GM12878 (cell line): ENCODE measurements around the gene CFAP54. TPM values are rescaled to one million over a fixed set of nuclear protein-coding genes. Genes with fewer than 3 reads are reported as not detected.

Source experiments
- ATAC-seq: fragments of 200-7000 bp; cut with Tn5 transposase; 3 replicates; pipeline ENCODE4 v1.9.1; 2020; ENCODE audit warnings: mild to moderate bottlenecking, moderate library complexity
- BruUV-seq: library from RNA; stranded (reverse); fragments of 400-500 nt; replicated peaks from 2 replicates; lab custom pipeline; 2021; lab: Mats Ljungman, UMichigan
- CTCF ChIA-PET: fragments of 300-600 bp; sonication (Branson Sonifier 250); formaldehyde crosslinking; extraction: SDS; loops from one replicate; lab custom pipeline; 2021; ENCODE audit warnings: inconsistent platforms; lab: Yijun Ruan, JAX
- POLR2A ChIA-PET: fragments of 350-600 bp; formaldehyde crosslinking; extraction: SDS; loops from one replicate; lab custom pipeline; 2021; ENCODE audit warnings: inconsistent platforms; lab: Charles Lee
- RAD21 ChIA-PET: fragments of 300-600 bp; sonication (Branson Sonifier 250); formaldehyde crosslinking; loops from one replicate; lab custom pipeline; 2023; ENCODE audit warnings: antibody characterized with exemption; ENCODE audit not compliant: unreplicated experiment; lab: Charles Lee
- SMC1A ChIA-PET: fragments of 300-600 bp; sonication (Branson Sonifier 250); formaldehyde crosslinking; loops from one replicate; lab custom pipeline; 2023; ENCODE audit not compliant: unreplicated experiment, uncharacterized antibody; lab: Charles Lee
- DNase-seq: peaks from one replicate; pipeline ENCODE4 v3.0.0-alpha.2; 2011; ENCODE audit warnings: low read depth, low spot score
- FAIRE-seq: peaks from 3 replicates; lab custom pipeline; 2011; peaks lifted over from hg19 to GRCh38; lab: Jason Lieb, UNC
- H2AFZ ChIP-seq: 2 replicates; pipeline ENCODE4 v1.6.0; 2011; ENCODE audit warnings: low read depth, low read length, control low read depth; ENCODE audit not compliant: control insufficient read depth
- H3K27ac ChIP-seq: 2 replicates; pipeline ENCODE4 v1.5.1; 2011; ENCODE audit warnings: control low read depth; ENCODE audit not compliant: control insufficient read depth, insufficient read depth
- H3K27me3 ChIP-seq, 2 experiments: replicated peaks in 1 of 2; 2 replicates each; pipeline versions ENCODE4 v1.6.0 to v1.6.1; 2011; ENCODE audit warnings: low read length in 1 of 2; ENCODE audit not compliant: control insufficient read depth in 2 of 2, insufficient read depth in 2 of 2
- H3K36me3 ChIP-seq, 2 experiments: 2 replicates each; pipeline ENCODE4 v1.5.1; 2011; ENCODE audit warnings: low read length in 1 of 2; ENCODE audit not compliant: control insufficient read depth in 2 of 2, insufficient read depth in 2 of 2
- H3K4me1 ChIP-seq: 2 replicates; pipeline ENCODE4 v1.6.1; 2011; ENCODE audit warnings: mild to moderate bottlenecking, low read length, moderate library complexity, mixed read lengths; ENCODE audit not compliant: control insufficient read depth, insufficient read depth
- H3K4me2 ChIP-seq: 2 replicates; pipeline ENCODE4 v1.6.0; 2011; ENCODE audit warnings: control low read depth; ENCODE audit not compliant: control insufficient read depth, insufficient read depth
- H3K4me3 ChIP-seq: fragments of 200-600 bp; sonication (generic); 2 replicates; pipeline ENCODE4 v1.5.1; 2016
- H3K79me2 ChIP-seq: 2 replicates; pipeline ENCODE4 v1.6.0; 2011; ENCODE audit warnings: low read length; ENCODE audit not compliant: control insufficient read depth, insufficient read depth
- H3K9ac ChIP-seq: 2 replicates; pipeline ENCODE4 v1.8.0; 2011; ENCODE audit warnings: low read length, control low read depth, mixed read lengths; ENCODE audit not compliant: control insufficient read depth, insufficient read depth
- H3K9me3 ChIP-seq: replicated peaks from 3 replicates; pipeline ENCODE4 v1.5.1; 2011; ENCODE audit warnings: mild to moderate bottlenecking, low read length; ENCODE audit not compliant: control insufficient read depth, insufficient read depth
- H4K20me1 ChIP-seq: 2 replicates; pipeline ENCODE4 v1.6.0; 2011; ENCODE audit not compliant: control insufficient read depth, insufficient read depth
- CREB1 ChIP-seq: IDR thresholded peaks from 2 replicates; pipeline ENCODE4 v1.6.1; 2012; ENCODE audit warnings: low read depth, mild to moderate bottlenecking, inconsistent platforms
- CUX1 ChIP-seq: IDR thresholded peaks from 2 replicates; pipeline ENCODE4 v1.6.1; 2012; ENCODE audit warnings: improper control_type of control experiment, low read depth, low read length; ENCODE audit not compliant: insufficient replicate concordance
- FOS ChIP-seq: IDR thresholded peaks from 3 replicates; pipeline ENCODE4 v1.6.1; 2011; ENCODE audit warnings: borderline replicate concordance; ENCODE audit not compliant: insufficient read length; ENCODE audit errors: extremely low read depth
- IRF4 ChIP-seq: IDR thresholded peaks from 2 replicates; pipeline ENCODE4 v1.6.1; 2011; ENCODE audit warnings: low read depth, low read length
- KDM1A ChIP-seq: fragments of 200-600 bp; sonication (generic); IDR thresholded peaks from 2 replicates; pipeline ENCODE4 v1.6.1; 2016; ENCODE audit warnings: borderline replicate concordance
- MXI1 ChIP-seq: fragments of 150-350 bp; IDR thresholded peaks from 2 replicates; pipeline ENCODE4 v1.6.1; 2011; ENCODE audit warnings: low read depth, mild to moderate bottlenecking, inconsistent platforms, low read length, improper control_type of control experiment
- ZNF384 ChIP-seq: IDR thresholded peaks from 2 replicates; pipeline ENCODE4 v1.6.1; 2012; ENCODE audit warnings: low read depth, mild to moderate bottlenecking, low read length, improper control_type of control experiment, borderline replicate concordance
- ZNF622 ChIP-seq: fragments of 450-650 bp; IDR thresholded peaks from 2 replicates; pipeline ENCODE4 v1.6.1; 2017; ENCODE audit warnings: mild to moderate bottlenecking, inconsistent platforms
- WGBS: methylation state at CpG from one replicate; pipeline ENCODE4 v1.1.6; 2016; ENCODE audit warnings: low lambda C conversion rate; ENCODE audit not compliant: insufficient replicate concordance, insufficient coverage; ENCODE audit errors: missing lambda C conversion rate; 5-methylcytosine and 5-hydroxymethylcytosine counted together
- in situ Hi-C: fragments of 300-500 bp; cut with MboI; formaldehyde crosslinking; loops from 9 replicates; pipeline ENCODE4 v1.14.3; 2018; ENCODE audit warnings: mixed read lengths
- intact Hi-C: fragments of 100-400 bp; cut with micrococcal nuclease; formaldehyde crosslinking; loops from one replicate; pipeline ENCODE4 v1.14.2; 2022; ENCODE audit not compliant: unreplicated experiment
- polyA plus RNA-seq, 11 experiments: library from polyadenylated mRNA; depleted of rRNA in 4 of 11; unstranded in 6 of 11; stranded (reverse) in 5 of 11; fragments of >200 nt; fragmentation: Nextera tagmentation in 4 of 11; fragmentation: Illumina TruSeq in 1 of 11; extraction: Ambion mirVana in 4 of 11; extraction: Trizol in 1 of 11; gene quantifications; 1 replicate in 1 of 11; 2 replicates in 10 of 11; pipeline versions ENCODE4 v1.2.1 to v1.2.3, GENCODE V29; 2011 to 2016; ENCODE audit warnings: inconsistent platforms in 2 of 11, missing spikeins in 2 of 11, low read depth in 1 of 11
- total RNA-seq, 4 experiments: library from RNA; depleted of rRNA in 3 of 4; stranded (reverse); fragments of >200 nt in 3 of 4; fragmentation: Illumina TruSeq in 1 of 4; extraction: Trizol in 1 of 4; gene quantifications; 2 replicates each; pipeline versions ENCODE4 v1.2.1 to v1.2.3, GENCODE V29; 2013 to 2021
- TF ChIP-seq, protein P1 (sequence below): fragments of 450-650 bp; IDR thresholded peaks from 2 replicates; pipeline ENCODE4 v1.6.1; 2016; ENCODE audit warnings: mild to moderate bottlenecking
- TF ChIP-seq, protein P2 (sequence below): IDR thresholded peaks from 2 replicates; pipeline ENCODE4 v1.6.1; 2012; ENCODE audit warnings: mild to moderate bottlenecking, low read depth, low read length

CFAP54 gene
- total and polyA plus RNA-seq, 10 of the 15 experiments (the other 5 are each of a cell fraction or from before 2014, with no cell fraction given), result 0.19 to 1.5 (median 0.56) TPM

DNA sequence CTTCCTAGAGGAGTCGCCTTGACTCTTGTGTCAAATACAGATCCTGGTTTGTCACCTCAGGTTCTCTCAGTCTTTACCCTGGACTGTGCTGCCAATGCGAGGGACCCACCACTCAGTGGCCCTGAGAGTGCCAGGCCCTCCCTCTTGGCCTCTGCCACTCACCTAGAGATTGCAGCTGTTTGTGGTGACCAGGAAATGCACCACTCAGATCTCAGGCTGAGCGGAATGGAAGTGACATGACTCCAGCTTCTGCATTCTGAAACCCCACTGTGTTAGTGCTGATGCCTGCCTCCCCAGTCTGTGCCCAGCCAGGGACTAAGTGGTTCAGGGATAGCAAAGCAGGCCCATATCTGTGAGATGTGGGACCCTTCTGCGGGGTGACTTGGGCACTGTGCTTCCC is 389.9 kb downstream of the CFAP54 start:
- CTCF ChIA-PET, result no interaction called here
- RAD21 ChIA-PET, result no interaction called here
- DNase-seq (no peak), ATAC-seq (peak; percentile 25; the same call in 2 of the 3 replicates), FAIRE-seq (no peak)
- Histone ChIP-seq H3K9ac (no peak overlapping the region), H3K27me3 (peaks cover 0 to 2% of the 10 kb centered on the region in 2 experiments; a peak in 1 of 4 replicates), H3K27ac (no peak overlapping the region), H2AFZ (no peak overlapping the region), H3K4me2 (no peak overlapping the region), H3K9me3 (no peaks in the 10 kb centered on the region; the same call in 2 of the 3 replicates), H3K4me3 (no peak overlapping the region), H4K20me1 (no peaks in the 10 kb centered on the region), H3K79me2 (no peaks in the 10 kb centered on the region), H3K36me3 (no peaks in the 10 kb centered on the region), H3K4me1 (no peaks in the 10 kb centered on the region)
- TF ChIP-seq MXI1 (no peak), KDM1A (no peak), CREB1 (no peak), CUX1 (no peak), ZNF622 (no peak), FOS (no peak), IRF4 (no peak), ZNF384 (no peak)
- TF ChIP-seq, protein P1, sequence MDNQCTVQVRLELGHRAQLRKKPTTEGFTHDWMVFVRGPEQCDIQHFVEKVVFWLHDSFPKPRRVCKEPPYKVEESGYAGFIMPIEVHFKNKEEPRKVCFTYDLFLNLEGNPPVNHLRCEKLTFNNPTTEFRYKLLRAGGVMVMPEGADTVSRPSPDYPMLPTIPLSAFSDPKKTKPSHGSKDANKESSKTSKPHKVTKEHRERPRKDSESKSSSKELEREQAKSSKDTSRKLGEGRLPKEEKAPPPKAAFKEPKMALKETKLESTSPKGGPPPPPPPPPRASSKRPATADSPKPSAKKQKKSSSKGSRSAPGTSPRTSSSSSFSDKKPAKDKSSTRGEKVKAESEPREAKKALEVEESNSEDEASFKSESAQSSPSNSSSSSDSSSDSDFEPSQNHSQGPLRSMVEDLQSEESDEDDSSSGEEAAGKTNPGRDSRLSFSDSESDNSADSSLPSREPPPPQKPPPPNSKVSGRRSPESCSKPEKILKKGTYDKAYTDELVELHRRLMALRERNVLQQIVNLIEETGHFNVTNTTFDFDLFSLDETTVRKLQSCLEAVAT, result no peak
- TF ChIP-seq, protein P2, sequence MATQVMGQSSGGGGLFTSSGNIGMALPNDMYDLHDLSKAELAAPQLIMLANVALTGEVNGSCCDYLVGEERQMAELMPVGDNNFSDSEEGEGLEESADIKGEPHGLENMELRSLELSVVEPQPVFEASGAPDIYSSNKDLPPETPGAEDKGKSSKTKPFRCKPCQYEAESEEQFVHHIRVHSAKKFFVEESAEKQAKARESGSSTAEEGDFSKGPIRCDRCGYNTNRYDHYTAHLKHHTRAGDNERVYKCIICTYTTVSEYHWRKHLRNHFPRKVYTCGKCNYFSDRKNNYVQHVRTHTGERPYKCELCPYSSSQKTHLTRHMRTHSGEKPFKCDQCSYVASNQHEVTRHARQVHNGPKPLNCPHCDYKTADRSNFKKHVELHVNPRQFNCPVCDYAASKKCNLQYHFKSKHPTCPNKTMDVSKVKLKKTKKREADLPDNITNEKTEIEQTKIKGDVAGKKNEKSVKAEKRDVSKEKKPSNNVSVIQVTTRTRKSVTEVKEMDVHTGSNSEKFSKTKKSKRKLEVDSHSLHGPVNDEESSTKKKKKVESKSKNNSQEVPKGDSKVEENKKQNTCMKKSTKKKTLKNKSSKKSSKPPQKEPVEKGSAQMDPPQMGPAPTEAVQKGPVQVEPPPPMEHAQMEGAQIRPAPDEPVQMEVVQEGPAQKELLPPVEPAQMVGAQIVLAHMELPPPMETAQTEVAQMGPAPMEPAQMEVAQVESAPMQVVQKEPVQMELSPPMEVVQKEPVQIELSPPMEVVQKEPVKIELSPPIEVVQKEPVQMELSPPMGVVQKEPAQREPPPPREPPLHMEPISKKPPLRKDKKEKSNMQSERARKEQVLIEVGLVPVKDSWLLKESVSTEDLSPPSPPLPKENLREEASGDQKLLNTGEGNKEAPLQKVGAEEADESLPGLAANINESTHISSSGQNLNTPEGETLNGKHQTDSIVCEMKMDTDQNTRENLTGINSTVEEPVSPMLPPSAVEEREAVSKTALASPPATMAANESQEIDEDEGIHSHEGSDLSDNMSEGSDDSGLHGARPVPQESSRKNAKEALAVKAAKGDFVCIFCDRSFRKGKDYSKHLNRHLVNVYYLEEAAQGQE, result no peak
- BruUV-seq, result no TSS peak
- intact Hi-C loops, result no loop called here
- POLR2A ChIA-PET, result no interaction called here
- SMC1A ChIA-PET, result no interaction called here
- WGBS, result 40% methylated on average over 4 of the region's 4 CpGs
- in situ Hi-C loops, result no loop called here
